Measurements from ENCODE around the gene BCL2A1. TPM values are rescaled to one million over a fixed set of nuclear protein-coding genes. Genes with fewer than 3 reads are reported as not detected.
A peak's percentile ranks its signal among the peaks of the same experiment; 100 is the strongest.

The BCL2A1 gene
- total RNA-seq, 1 donor from 2014 or later: not detected

GRCh38 chr15:79923079-79923514 is 47.9 kb downstream of the BCL2A1 start:
- intact Hi-C loops (cut with DNase I): loop anchor here (1.0 to 10.0 kb wide), 4 partner anchors 27 to 1062 kb away; partner anchors contain the start of gene MESD
- TF ChIP-seq, protein P1, sequence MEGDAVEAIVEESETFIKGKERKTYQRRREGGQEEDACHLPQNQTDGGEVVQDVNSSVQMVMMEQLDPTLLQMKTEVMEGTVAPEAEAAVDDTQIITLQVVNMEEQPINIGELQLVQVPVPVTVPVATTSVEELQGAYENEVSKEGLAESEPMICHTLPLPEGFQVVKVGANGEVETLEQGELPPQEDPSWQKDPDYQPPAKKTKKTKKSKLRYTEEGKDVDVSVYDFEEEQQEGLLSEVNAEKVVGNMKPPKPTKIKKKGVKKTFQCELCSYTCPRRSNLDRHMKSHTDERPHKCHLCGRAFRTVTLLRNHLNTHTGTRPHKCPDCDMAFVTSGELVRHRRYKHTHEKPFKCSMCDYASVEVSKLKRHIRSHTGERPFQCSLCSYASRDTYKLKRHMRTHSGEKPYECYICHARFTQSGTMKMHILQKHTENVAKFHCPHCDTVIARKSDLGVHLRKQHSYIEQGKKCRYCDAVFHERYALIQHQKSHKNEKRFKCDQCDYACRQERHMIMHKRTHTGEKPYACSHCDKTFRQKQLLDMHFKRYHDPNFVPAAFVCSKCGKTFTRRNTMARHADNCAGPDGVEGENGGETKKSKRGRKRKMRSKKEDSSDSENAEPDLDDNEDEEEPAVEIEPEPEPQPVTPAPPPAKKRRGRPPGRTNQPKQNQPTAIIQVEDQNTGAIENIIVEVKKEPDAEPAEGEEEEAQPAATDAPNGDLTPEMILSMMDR (IDR thresholded peaks at IDR 0.05): no peak
- Histone ChIP-seq H3K4me1 (peaks cover 5 to 6% of the 10 kb centered on the region in 2 donors), H3K36me3 (peaks cover 6 to 23% of the 10 kb centered on the region in 2 donors), H3K4me3 (peak overlapping the region; percentile 79 to 86), H3K27me3 (no peaks in the 10 kb centered on the region), H3K9me3 (peaks cover 32 to 38% of the 10 kb centered on the region in 2 donors), H3K27ac (peak overlapping the region; percentile 95 to 96)
- DNase-seq (ENCODE audit: low spot score in 2 of 2): peak in 1 of 2 donors; percentile 77

GRCh38 chr15:79922512-79923078 is 48.4 kb downstream of the BCL2A1 start:
- H3K4me1 ChIP-seq: peaks cover 5 to 6% of the 10 kb centered on the region in 2 donors
- H3K27ac ChIP-seq: peak overlapping the region; percentile 95 to 96
- H3K4me3 ChIP-seq: peak overlapping the region; percentile 79 to 86
- intact Hi-C loops (cut with DNase I): loop anchor here (1.0 to 10.0 kb wide), 4 partner anchors 26 to 1062 kb away; partner anchors contain the start of gene MESD
- peaks cover 37 to 42% of the 10 kb centered on the region in 2 donors for H3K9me3 ChIP-seq
- TF ChIP-seq, protein P1 (IDR thresholded peaks at IDR 0.05): no peak
- peaks cover 6 to 23% of the 10 kb centered on the region in 2 donors for H3K36me3 ChIP-seq
- no peak for DNase-seq (ENCODE audit: low spot score in 2 of 2)
- no peaks in the 10 kb centered on the region for H3K27me3 ChIP-seq

- intact Hi-C loops (cut with DNase I): loop anchor here (5.0 to 10.0 kb wide), 2 partner anchors 252 to 1065 kb away; partner anchors contain the start of gene MESD
- TF ChIP-seq, protein P1 (IDR thresholded peaks at IDR 0.05): no peak
- peaks cover 60 to 69% of the 10 kb centered on the region in 2 donors for H3K9me3 ChIP-seq
- no peaks in the 10 kb centered on the region for H3K27me3 ChIP-seq
- peaks cover 5 to 6% of the 10 kb centered on the region in 2 donors for H3K4me1 ChIP-seq
- H3K27ac ChIP-seq: no peak overlapping the region
- no peak for DNase-seq (ENCODE audit: low spot score in 2 of 2)
- H3K4me3 ChIP-seq: no peak overlapping the region
- H3K36me3 ChIP-seq: peaks cover 6 to 23% of the 10 kb centered on the region in 2 donors
These were observed 51.1 kb downstream of the BCL2A1 start for GRCh38 chr15:79919749-79920511.

- DNase-seq (ENCODE audit: low spot score in 2 of 2): no peak
- intact Hi-C loops (cut with DNase I): no loop called here
- TF ChIP-seq, protein P1 (IDR thresholded peaks at IDR 0.05): no peak
- no peaks in the 10 kb centered on the region for H3K27me3 ChIP-seq
- no peak overlapping the region for H3K4me3 ChIP-seq
- H3K36me3 ChIP-seq: peaks cover 6 to 23% of the 10 kb centered on the region in 2 donors
- H3K4me1 ChIP-seq: peaks cover under 1 to 4% of the 10 kb centered on the region in 2 donors
- no peak overlapping the region for H3K27ac ChIP-seq
- H3K9me3 ChIP-seq: peaks cover 60 to 76% of the 10 kb centered on the region in 2 donors
These were observed 51.8 kb downstream of the BCL2A1 start for GRCh38 chr15:79919090-79919748.

GRCh38 chr15:79918278-79918677 is 52.7 kb downstream of the BCL2A1 start:
- H3K9me3 ChIP-seq: peaks cover 60 to 83% of the 10 kb centered on the region in 2 donors
- TF ChIP-seq, protein P1 (IDR thresholded peaks at IDR 0.05): no peak
- no peak for DNase-seq (ENCODE audit: low spot score in 2 of 2)
- no peak overlapping the region for H3K4me3 ChIP-seq
- H3K36me3 ChIP-seq: peaks cover 6 to 23% of the 10 kb centered on the region in 2 donors
- no peak overlapping the region for H3K27ac ChIP-seq
- no peaks in the 10 kb centered on the region for H3K4me1 ChIP-seq
- intact Hi-C loops (cut with DNase I): no loop called here
- H3K27me3 ChIP-seq: no peaks in the 10 kb centered on the region
